Osteoblast (primary cell): Measurements from ENCODE around the gene ROBO4. TPM values are rescaled to one million over a fixed set of nuclear protein-coding genes. Genes with fewer than 3 reads are reported as not detected.

ENCODE experiments used
- DNase-seq: peaks from one replicate; pipeline ENCODE4 v3.0.0; 2011; ENCODE audit warnings: low spot score, mixed read lengths; ENCODE audit not compliant: insufficient read length; ENCODE audit errors: missing footprints
- H2AFZ ChIP-seq: 2 replicates; pipeline ENCODE4 v1.6.0; 2011; ENCODE audit warnings: mild to moderate bottlenecking, low read length
- H3K27ac ChIP-seq: 2 replicates; pipeline ENCODE4 v1.5.1; 2011; ENCODE audit warnings: mild to moderate bottlenecking, low read depth, low read length, moderate library complexity
- H3K27me3 ChIP-seq: 2 replicates; pipeline ENCODE4 v1.6.0; 2012; ENCODE audit warnings: mild to moderate bottlenecking, control low read depth, inconsistent platforms, low read length, moderate library complexity; ENCODE audit not compliant: insufficient read depth
- H3K36me3 ChIP-seq: 2 replicates; pipeline ENCODE4 v1.5.1; 2011; ENCODE audit warnings: mild to moderate bottlenecking, low read length, control low read depth, moderate library complexity; ENCODE audit not compliant: insufficient read depth
- H3K4me1 ChIP-seq: 2 replicates; pipeline ENCODE4 v1.5.1; 2011; ENCODE audit warnings: mild to moderate bottlenecking, low read length, control low read depth, moderate library complexity; ENCODE audit not compliant: insufficient read depth
- H3K4me2 ChIP-seq: 2 replicates; pipeline ENCODE4 v1.6.0; 2011; ENCODE audit warnings: mild to moderate bottlenecking, low read length; ENCODE audit not compliant: insufficient read depth
- H3K4me3 ChIP-seq: fragments of 200-600 bp; sonication (generic); 3 replicates; pipeline ENCODE4 v1.5.1; 2012; ENCODE audit warnings: mild to moderate bottlenecking, low read length, inconsistent platforms; ENCODE audit not compliant: insufficient read depth
- H3K79me2 ChIP-seq: 2 replicates; pipeline ENCODE4 v1.6.0; 2012; ENCODE audit warnings: mild to moderate bottlenecking, low read length, control low read depth, inconsistent platforms; ENCODE audit not compliant: insufficient read depth
- H3K9me3 ChIP-seq: 2 replicates; pipeline ENCODE4 v1.5.1; 2011; ENCODE audit warnings: low read depth, low read length, control low read depth
- H4K20me1 ChIP-seq: 2 replicates; pipeline ENCODE4 v1.6.0; 2012; ENCODE audit warnings: mild to moderate bottlenecking, low read length, control low read depth; ENCODE audit not compliant: insufficient read depth
- CTCF ChIP-seq: IDR thresholded peaks from 2 replicates; pipeline ENCODE4 v1.5.1; 2011; ENCODE audit warnings: mild to moderate bottlenecking, low read depth, low read length, moderate library complexity; ENCODE audit errors: extremely low read depth
- total RNA-seq: library from RNA; depleted of rRNA; stranded (reverse); fragments of >200 nt; gene quantifications from 2 replicates; pipeline ENCODE4 v1.2.3, GENCODE V29; 2012

Gene ROBO4
- total RNA-seq, 1 donor: 0.36 TPM

- Histone ChIP-seq H3K27me3 (no peaks in the 10 kb centered on the region), H3K36me3 (no peaks in the 10 kb centered on the region), H3K27ac (no peak overlapping the region), H3K9me3 (no peaks in the 10 kb centered on the region), H3K4me3 (no peak overlapping the region), H3K4me1 (peaks cover 5% of the 10 kb centered on the region), H2AFZ (no peak overlapping the region), H3K79me2 (no peaks in the 10 kb centered on the region), H3K4me2 (no peak overlapping the region), H4K20me1 (no peaks in the 10 kb centered on the region)
- no peak for TF ChIP-seq CTCF
- no peak for DNase-seq
These were observed 25.2 kb upstream of the ROBO4 start for GRCh38 chr11:124922831-124923230.

GRCh38 chr11:124920870-124921609 is 23.4 kb upstream of the ROBO4 start:
- peak overlapping the region; percentile 68 for H3K4me3 ChIP-seq
- H3K4me1 ChIP-seq: peaks cover 5% of the 10 kb centered on the region
- no peak overlapping the region for H3K27ac ChIP-seq
- H3K36me3 ChIP-seq: no peaks in the 10 kb centered on the region
- H3K79me2 ChIP-seq: no peaks in the 10 kb centered on the region
- no peaks in the 10 kb centered on the region for H4K20me1 ChIP-seq
- H3K4me2 ChIP-seq: peak overlapping the region; percentile 79
- peak overlapping the region; percentile 67 for H2AFZ ChIP-seq
- TF ChIP-seq CTCF: no peak
- no peaks in the 10 kb centered on the region for H3K27me3 ChIP-seq
- H3K9me3 ChIP-seq: no peaks in the 10 kb centered on the region
- DNase-seq: peak; percentile 93

GRCh38 chr11:124920356-124920755 is 22.7 kb upstream of the ROBO4 start:
- no peak for TF ChIP-seq CTCF
- Histone ChIP-seq H3K4me1 (peaks cover 5% of the 10 kb centered on the region), H2AFZ (peak overlapping the region; percentile 67), H3K4me3 (peak overlapping the region; percentile 68), H3K27ac (no peak overlapping the region), H4K20me1 (no peaks in the 10 kb centered on the region), H3K9me3 (no peaks in the 10 kb centered on the region), H3K4me2 (peak overlapping the region; percentile 79), H3K36me3 (no peaks in the 10 kb centered on the region), H3K27me3 (no peaks in the 10 kb centered on the region), H3K79me2 (no peaks in the 10 kb centered on the region)
- DNase-seq: no peak

GRCh38 chr11:124919898-124920297 is 22.2 kb upstream of the ROBO4 start:
- no peaks in the 10 kb centered on the region for H4K20me1 ChIP-seq

More at GRCh38 chr11:124919898-124920297, 22.2 kb upstream of the ROBO4 start:
- Histone ChIP-seq H3K4me2 (no peak overlapping the region), H3K4me1 (peaks cover 5% of the 10 kb centered on the region), H3K9me3 (no peaks in the 10 kb centered on the region), H3K36me3 (no peaks in the 10 kb centered on the region), H3K27me3 (no peaks in the 10 kb centered on the region), H3K4me3 (no peak overlapping the region), H3K79me2 (no peaks in the 10 kb centered on the region), H3K27ac (no peak overlapping the region), H2AFZ (no peak overlapping the region)
- no peak for DNase-seq
- TF ChIP-seq CTCF: no peak
